GM10266 (cell line): Measurements from ENCODE around the gene STARD3.

Experiments
- DNase-seq: peaks from one replicate; pipeline ENCODE4 v3.0.0; 2012; ENCODE audit errors: extremely low spot score
- CTCF ChIP-seq: IDR thresholded peaks from 2 replicates; pipeline ENCODE4 v1.5.1; 2012; ENCODE audit warnings: mild to moderate bottlenecking, low read depth; ENCODE audit not compliant: control insufficient read depth, insufficient read depth; ENCODE audit errors: missing control alignments

STARD3 gene

GRCh38 chr17:39618246-39618913 is 18.6 kb upstream of the STARD3 start:
- TF ChIP-seq CTCF: no peak
- DNase-seq: no peak

GRCh38 chr17:39618956-39619785 is 17.8 kb upstream of the STARD3 start:
- no peak for DNase-seq

GRCh38 chr17:39619786-39620101 is 17.2 kb upstream of the STARD3 start:
- DNase-seq: no peak
- no peak for TF ChIP-seq CTCF

More at GRCh38 chr17:39618956-39619785, 17.8 kb upstream of the STARD3 start:
- TF ChIP-seq CTCF: no peak

- peak; percentile 92 for DNase-seq
- peak; percentile 100 for TF ChIP-seq CTCF
These were observed 15.2 kb upstream of the STARD3 start for GRCh38 chr17:39621523-39622379.

GRCh38 chr17:39622380-39623006 is 14.5 kb upstream of the STARD3 start:
- DNase-seq: no peak
- TF ChIP-seq CTCF: no peak

GRCh38 chr17:39623356-39623950 is 13.5 kb upstream of the STARD3 start:
- peak; percentile 86 for DNase-seq

More at GRCh38 chr17:39623356-39623950, 13.5 kb upstream of the STARD3 start:
- peak; percentile 95 for TF ChIP-seq CTCF
